Measurements from ENCODE around the gene RBCK1. TPM values are rescaled to one million over a fixed set of nuclear protein-coding genes. Genes with fewer than 3 reads are reported as not detected.

RBCK1 gene
- total and polyA plus RNA-seq, 3 donors from 2014 or later: 77.8 to 93.7 (median 87.2) TPM

GRCh38 chr20:421685-422250 is 13.7 kb downstream of the RBCK1 start:
- Histone ChIP-seq H3K27me3 (no peaks in the 10 kb centered on the region), H3K36me3 (ENCODE audit: low read depth, missing control alignments) (no peaks in the 10 kb centered on the region), H3K4me1 (peaks cover 13% of the 10 kb centered on the region), H3K27ac (no peak overlapping the region), H3K9me3 (no peaks in the 10 kb centered on the region), H3K4me3 (no peak overlapping the region)
- 92 to 94% methylated on average over 8 of the region's 8 CpGs for WGBS, 2 donors
- intact Hi-C loops (cut with DNase I; ENCODE audit: low total_unique reads): no loop called here
- no peak for DNase-seq
- TF ChIP-seq POLR2A (IDR thresholded peaks at IDR 0.05): no peak
- no peak for TF ChIP-seq CTCF (IDR thresholded peaks at IDR 0.05)

DNA sequence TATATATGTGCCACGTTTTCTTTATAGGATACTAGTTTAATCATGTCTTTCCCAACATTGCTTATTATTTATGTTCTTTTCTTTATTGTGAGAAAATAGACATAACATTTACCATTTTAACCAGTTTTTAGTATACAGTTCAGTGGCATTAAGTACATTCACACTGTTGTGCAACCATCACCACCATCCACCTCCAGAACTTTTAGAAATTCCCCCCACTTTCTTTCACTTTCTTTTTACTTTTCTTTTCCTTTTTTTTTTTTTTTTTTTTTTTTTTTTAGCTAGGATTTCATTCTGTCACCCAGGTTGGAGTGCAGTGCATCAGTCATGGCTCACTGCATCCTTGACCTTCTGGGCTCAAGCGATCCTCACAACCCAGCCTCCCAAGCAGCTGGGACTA is 18.5 kb downstream of the RBCK1 start:
- Histone ChIP-seq H3K27ac (no peak overlapping the region), H3K9me3 (no peaks in the 10 kb centered on the region), H3K36me3 (ENCODE audit: low read depth, missing control alignments) (no peaks in the 10 kb centered on the region), H3K27me3 (no peaks in the 10 kb centered on the region), H3K4me1 (no peaks in the 10 kb centered on the region), H3K4me3 (no peak overlapping the region)
- WGBS, 2 donors: 97 to 100% methylated on average over 2 of the region's 2 CpGs
- no peak for DNase-seq
- intact Hi-C loops (cut with DNase I; ENCODE audit: low total_unique reads): no loop called here
- TF ChIP-seq CTCF (IDR thresholded peaks at IDR 0.05): no peak
- no peak for TF ChIP-seq POLR2A (IDR thresholded peaks at IDR 0.05)

- H3K9me3 ChIP-seq: no peaks in the 10 kb centered on the region
- H3K36me3 ChIP-seq (ENCODE audit: low read depth, missing control alignments): no peaks in the 10 kb centered on the region
- no peak for DNase-seq
- no peaks in the 10 kb centered on the region for H3K27me3 ChIP-seq
- 89 to 93% methylated on average over 2 to 4 of the region's 4 CpGs for WGBS, 2 donors
- intact Hi-C loops (cut with DNase I; ENCODE audit: low total_unique reads): no loop called here
- no peak overlapping the region for H3K4me3 ChIP-seq
- H3K4me1 ChIP-seq: no peaks in the 10 kb centered on the region
- TF ChIP-seq POLR2A (IDR thresholded peaks at IDR 0.05) (no peak), CTCF (IDR thresholded peaks at IDR 0.05) (no peak)
- no peak overlapping the region for H3K27ac ChIP-seq
Observed at GRCh38 chr20:427401-427800, 19.3 kb downstream of the RBCK1 start.

DNA sequence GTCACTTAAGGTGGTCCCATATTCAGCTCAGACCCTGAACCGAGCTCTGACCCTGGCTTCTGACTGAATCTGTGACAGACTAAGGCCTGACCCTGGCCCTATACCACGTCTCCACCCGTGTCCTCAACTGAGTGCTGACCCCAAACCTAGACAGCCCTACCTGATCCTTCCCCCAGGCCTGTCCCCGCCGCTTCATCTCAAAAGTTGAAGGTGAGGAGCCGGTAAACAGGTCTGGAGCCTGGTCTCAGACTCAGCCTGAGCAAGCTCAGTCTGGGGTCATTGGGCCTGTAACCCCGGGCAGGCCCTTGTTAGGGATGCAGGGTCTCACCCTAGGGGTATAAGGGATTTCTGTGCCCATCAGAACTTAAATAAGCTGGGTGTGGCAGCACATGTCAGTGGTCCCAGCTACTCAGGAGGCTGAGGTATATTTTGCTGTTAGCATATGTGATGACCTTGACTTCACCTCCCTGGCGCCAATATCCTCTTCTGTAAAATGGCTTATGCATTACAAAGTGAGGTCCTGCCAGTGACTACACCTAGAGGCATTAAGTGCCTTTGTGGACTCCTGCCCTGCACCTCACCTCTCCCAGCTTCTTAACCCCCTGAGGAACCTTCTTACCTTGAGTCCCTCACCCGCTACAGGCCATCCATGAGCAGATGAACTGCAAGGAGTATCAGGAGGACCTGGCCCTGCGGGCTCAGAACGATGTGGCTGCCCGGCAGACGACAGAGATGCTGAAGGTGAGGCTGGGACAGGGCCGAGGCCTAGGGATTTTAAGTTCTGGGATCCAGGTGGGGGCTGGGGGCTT is 20.0 kb downstream of the RBCK1 start:
- no peak for DNase-seq
- WGBS, 2 donors: 86 to 90% methylated on average over 11 to 14 of the region's 14 CpGs
- Histone ChIP-seq H3K4me3 (no peak overlapping the region), H3K27me3 (no peaks in the 10 kb centered on the region), H3K36me3 (ENCODE audit: low read depth, missing control alignments) (no peaks in the 10 kb centered on the region), H3K9me3 (no peaks in the 10 kb centered on the region), H3K27ac (no peak overlapping the region), H3K4me1 (no peaks in the 10 kb centered on the region)
- intact Hi-C loops (cut with DNase I; ENCODE audit: low total_unique reads): no loop called here
- TF ChIP-seq POLR2A (IDR thresholded peaks at IDR 0.05) (no peak), CTCF (IDR thresholded peaks at IDR 0.05) (no peak)

Data from testis (tissue), 3 donors.